Putamen (tissue), 1 donor: ENCODE data around the gene PRRT1B.
"Not testable (repeated sequence)": the region's sequence is repeated elsewhere in the genome, so short reads cannot be mapped to it uniquely, and the experiment has no call there.

Experiments
- DNase-seq: peaks from one replicate; pipeline ENCODE4 v3.0.0-alpha.2; 2016; ENCODE audit warnings: low spot score

PRRT1B gene

DNA sequence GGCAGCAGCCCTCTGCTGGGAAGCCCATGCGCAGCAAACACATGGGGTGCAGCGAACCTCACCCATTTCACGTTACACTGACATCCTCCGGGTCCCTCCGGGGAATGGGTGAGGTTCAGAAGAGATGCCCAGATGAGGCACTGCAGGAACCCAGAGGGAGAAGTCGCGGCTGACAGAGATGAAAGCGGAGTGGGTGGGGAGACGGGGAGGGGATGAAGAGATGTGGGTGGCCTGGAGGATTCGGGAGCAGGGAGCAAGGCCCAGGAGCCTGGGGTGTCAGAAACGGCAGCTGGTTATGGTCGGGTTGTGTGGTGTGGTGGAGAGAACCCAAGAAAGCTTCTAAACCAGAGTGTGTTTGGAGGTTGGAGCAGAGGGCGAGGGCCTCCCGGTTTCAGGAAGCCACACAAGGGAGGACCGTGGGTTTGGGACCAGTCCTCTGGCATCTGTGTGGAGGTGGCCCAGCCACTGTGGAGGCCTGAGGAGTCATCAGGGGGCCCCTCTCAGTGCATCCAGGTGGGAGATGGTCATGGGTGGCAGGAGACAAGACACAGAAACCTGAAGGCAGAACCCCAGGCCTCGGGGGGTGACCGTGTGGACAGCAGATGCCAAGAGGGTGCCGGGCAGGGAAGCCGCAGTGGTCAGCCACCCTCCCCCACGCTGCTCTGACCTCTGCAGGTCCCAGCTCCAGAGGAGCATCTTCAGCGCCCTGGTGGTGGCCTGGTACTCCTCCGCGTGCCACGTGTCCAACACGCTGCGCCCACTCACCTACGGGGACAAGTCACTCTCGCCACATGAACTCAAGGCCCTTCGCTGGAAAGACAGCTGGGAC, 22.9 kb upstream of the PRRT1B start:
- DNase-seq = no peak

DNA sequence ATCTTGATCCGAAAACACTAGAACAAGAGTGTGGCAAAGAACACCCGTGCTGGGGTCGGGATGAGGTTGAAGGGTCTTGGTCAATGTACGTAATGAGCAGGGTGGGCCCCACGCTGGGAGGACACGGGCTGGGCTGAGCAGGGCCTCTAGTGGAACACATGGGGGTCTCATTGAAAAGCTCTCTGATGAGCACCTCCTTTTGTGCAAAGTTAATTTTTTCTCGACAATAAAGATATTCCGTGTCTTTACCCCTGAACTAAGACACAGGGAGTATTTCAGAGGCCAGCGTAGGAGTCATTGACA, 22.3 kb upstream of the PRRT1B start:
- DNase-seq = no peak

- no peak for DNase-seq
Observed at GRCh38 chr9:131523451-131524435, 21.6 kb upstream of the PRRT1B start.

- no peak for DNase-seq
Observed at GRCh38 chr9:131524665-131525315, 20.5 kb upstream of the PRRT1B start.

DNA sequence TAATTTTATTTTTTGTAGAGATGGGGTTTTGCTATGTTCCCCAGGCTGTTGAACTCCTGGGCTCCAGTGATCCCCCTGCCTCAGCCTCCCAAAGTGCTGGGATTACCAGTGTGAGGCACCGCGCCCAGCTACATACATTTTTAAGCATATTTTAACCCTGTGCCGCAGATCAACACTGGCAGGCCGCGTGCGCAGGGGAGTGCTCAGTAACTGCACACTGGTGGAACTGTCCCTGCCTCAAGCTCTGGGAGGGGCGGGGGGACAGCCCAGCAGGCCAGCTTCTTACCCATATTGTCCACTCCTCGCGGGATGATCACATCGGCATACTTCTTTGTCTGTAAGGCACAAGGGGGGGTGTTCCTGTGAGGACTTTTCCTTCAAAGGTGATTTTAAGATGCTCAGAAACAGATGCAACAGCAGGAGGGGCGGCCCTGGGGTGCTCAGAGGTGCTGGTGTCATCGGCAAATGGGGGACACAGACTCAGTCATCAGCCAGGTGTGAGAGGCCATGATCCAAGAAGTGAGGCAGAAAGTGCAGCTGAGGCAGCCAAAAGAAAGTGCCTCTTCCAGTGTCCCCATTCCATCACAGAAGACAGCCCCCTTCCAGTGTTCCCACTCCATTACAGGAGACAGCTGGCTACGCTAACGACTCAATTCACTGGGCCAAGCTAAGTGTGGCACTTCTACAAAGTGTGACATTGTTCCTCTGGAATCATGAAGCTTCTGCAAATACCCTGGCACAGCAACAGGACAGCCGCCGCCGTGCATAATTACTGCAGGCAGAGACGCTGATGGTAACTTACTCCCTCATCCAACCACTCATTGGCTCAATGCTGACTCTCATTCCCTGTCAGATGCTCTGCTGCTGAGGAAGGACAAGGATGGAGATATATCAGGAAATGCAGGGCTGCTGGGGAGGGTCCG, 19.4 kb upstream of the PRRT1B start:
- DNase-seq = peak; percentile 70

- DNase-seq = no peak
Observed at GRCh38 chr9:131528186-131528585, 17.1 kb upstream of the PRRT1B start.

DNA sequence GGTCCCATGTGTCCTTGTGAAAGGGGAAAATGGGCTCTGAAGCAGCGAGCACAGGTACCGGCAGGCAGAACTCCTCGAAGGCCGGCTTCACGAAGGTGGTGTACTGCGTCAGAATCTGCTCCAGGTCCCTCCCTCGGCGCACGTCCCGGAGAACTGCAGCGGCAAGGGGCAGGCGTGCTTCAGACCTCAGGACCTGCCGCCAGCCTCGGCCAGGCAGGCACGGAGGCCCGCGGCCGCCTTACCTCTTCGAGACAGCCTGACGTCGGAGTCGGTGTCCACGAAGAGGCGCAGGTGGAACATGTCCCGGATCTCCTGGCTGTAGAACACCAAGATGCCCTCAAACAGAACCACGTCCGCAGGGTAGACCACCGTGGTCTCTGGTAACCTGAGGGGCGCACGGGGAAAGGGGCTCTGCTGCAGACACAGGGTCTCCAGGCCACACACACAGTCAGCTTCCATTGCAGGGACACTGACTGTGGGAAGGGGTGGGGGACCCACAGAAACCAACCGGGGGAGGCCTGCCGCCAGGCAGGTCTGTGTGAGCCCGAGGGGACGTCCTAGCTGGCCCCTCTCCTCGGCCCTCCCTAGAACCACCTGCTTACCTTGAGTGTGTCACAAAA, 16.3 kb upstream of the PRRT1B start:
- no peak for DNase-seq

DNA sequence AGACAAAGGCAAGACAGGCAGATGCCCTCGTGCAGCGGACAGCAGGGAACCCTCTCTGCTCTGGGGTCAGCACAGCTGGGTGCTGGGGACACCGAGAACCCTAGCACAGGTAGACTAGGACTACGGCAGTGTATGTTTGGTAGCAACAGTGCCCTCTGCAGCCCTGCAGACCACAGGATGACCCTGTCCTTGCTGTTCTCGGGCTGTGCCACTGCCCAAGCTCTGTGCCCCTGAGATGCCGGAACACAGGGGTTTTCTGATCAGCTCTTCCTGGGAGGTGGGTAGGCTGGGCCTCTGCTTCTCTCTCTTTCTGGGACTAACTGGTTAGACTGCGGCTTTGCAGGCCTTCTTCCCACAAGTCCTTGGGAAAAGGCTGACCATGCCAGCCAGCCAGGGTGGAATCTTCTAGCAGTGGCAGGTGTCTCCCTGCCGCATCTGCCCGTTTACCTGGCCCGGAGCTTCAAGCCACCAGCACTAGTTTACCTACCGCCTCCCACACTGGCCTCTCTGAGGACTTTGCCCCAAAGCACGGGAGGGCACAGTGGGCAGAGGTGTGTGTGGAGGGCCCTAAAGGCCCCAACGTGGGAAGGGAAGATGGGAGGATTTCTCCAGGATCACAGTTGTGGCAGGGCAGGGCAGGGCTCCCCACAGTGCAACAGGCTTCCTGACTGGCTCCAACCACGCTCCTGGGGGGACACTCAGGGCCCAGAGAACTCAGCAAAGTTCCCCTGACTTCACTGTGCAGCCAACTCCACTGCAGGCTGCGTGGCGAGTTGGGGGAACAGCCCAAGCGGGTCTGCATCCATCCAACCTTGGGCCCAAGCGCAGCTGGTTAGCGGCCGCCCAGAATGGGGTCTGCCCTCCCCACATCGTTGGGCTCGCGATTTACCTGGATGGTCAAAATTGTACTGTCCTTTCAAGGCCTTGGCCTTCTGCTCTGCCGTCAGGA, 15.5 kb upstream of the PRRT1B start:
- DNase-seq = no peak

GRCh38 chr9:131530546-131530919, 14.8 kb upstream of the PRRT1B start:
- DNase-seq = no peak

DNA sequence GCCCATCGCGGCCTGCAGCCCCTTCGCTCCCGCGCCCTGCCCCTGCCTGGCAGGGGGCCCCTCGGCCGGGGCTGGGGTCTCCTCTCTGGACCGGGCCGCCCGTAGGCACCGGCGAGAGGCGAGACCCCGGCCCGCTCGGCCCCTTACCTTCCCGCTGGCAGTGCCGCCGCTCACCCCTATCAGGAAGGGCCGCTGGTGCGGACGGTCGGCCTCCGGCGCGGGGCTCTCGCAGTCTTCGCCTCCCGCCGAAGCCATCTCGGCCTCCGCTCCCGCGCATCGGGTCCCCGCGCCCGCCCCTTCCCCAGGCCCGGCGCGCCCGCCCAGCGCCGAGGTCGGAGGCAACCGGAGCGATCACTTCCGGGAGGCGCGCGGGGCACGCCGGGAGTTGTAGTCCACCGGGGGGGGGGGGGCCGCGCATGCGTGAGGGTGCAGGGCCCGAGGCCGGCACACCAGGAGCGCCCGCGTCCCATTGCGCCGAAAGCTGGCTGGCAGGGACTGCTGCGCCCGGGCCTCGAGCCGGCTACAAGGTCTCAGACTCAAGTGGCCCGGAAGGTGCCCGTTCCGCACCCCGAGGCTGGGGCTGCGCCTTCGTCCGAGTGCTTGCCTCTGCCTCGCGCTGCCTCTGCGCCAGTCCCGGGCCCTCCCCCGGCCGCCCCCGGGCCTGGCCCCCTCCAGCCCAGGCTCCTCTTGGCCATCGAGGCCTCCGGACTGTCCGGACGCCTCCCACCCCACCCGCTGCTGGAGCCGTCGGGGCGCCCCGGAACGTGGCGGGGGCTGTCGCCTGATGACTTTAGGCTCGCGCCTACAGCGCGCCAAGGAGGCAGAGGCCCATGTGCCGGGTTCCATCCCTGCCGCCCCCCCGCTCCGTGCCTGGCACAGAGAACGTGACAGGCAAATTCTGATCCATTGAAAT, 14.1 kb upstream of the PRRT1B start, which contains the start of gene UCK1:
Gene UCK1 (minus strand): TSS at position 344 of the 913 bp plus-strand sequence. CDS start 89 bp downstream, at position 255.
- peak; percentile 84 for DNase-seq

DNA sequence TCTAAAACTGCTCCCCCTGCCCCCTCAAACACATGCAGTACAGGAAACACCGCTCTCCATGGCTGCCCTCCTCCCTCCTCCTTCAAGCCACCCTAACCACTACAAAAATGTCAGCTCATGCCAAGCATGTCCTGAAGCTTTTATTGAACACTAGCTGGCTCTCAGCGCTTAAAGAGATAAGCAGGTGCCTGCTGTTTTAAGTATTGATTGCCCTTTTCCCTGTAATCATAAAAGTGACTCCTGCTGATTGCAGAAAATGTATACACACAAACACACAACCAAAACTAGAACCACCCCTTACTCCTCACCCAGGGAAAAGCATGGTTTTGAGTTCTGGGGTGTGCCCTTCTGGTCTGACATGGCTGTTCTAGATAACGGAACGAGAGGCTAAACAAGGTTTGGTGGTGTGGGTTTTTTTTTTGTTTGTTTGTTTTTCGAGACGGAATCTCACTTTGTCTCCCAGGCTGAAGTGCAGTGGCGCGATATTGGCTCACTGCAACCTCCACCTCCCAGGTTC, 10.5 kb upstream of the PRRT1B start:
- DNase-seq = no peak

DNA sequence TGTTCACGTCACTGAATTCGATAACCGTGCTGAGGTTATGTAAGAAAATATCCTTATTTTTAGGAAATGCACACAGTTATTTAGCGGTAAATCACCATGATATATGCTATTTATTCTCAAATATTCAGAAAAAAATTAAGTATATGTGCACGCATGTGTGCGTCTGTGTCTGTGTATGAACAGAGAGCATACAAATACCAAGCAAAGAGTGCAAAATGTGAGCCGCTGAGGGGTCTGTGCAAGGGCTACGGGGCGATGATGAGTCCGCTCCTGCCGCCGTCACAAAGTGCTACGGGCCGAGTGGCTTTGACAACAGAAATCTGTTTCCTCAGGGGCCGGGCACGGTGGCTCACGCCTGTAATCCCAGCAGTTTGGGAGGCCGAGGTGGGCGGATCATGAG, 7.4 kb upstream of the PRRT1B start:
- no peak for DNase-seq

DNA sequence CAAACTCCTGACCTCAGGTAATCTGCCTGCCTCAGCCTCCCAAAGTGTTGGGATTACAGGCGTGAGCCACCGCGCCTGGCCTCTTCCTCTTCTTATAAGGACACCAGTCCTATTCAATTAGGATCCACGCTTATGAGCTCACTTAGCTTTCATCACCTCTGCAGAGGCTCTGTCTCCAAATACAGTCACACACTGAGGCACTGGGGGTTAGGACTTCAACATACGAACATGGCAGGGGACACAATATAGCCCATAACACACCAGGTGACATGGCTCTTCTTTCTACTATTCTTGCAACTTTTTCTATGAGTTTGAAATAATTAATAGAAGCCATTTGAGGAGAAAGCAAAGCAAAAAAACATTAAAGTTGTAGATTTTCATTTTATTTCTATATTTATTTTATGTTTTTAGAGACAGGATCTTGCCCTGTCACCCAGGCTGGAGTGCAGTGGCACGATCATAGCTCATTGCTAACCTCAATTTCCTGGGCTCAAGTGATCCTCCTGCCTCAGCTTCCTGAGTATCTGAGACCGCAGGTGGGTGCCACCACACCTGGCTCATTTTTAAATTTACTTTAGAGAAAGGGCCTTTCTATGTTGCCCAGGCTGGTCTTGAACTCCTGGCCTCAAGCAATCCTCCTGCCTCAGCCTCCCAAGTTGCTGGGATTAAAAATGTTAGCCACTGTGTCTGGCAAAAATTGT, 6.0 kb upstream of the PRRT1B start:
- no peak for DNase-seq

DNA sequence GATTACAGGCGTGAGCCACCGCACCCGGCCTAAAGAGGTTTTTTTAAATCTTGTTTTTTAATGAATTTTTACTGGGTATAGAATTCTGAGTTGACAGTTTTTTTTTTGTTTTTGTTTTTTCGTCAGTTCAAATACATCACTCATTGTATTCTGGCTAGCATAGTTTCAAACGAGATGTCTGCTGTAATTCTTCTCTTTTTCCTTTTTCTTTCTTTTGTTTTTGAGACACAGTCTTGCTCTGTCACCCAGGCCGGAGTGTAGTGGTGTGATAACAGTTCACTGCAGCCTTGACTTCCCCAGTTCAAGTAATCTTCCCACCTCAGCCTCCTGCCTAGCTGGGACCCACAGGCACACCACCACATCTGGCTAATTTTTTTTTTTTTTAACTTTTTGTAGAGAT, 2.2 kb upstream of the PRRT1B start:
- no peak for DNase-seq

DNA sequence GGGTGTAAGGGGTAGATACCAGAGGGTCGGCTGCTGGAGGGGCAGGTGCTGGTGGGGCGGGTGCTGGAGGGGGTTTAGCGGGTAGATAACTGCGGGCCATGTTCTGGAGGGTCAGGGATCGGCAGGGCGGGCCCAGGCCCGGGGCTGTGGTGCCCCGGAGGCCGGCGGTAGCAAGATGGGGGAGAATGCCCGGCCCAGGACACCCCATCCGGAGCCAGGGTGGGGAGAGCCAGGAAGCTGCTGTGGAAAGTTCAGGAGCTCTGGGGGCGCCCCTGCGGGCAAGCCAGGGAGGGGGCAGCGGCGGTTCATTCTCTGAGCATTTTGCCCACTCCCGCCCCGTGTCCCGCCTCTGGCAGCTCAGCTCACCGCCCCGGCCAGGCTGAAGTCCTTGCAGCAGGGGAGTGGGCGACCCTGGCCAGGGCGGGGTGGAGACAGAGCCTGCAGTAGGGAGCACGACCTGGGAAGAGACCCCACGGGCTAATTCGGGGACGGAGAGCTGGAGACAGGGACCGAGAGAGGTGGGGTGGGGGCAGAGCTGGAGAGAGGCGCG, 538 bp downstream of the PRRT1B start:
- no peak for DNase-seq

GRCh38 chr9:131546336-131547084, 1.2 kb downstream of the PRRT1B start:
- DNase-seq = no peak

DNA sequence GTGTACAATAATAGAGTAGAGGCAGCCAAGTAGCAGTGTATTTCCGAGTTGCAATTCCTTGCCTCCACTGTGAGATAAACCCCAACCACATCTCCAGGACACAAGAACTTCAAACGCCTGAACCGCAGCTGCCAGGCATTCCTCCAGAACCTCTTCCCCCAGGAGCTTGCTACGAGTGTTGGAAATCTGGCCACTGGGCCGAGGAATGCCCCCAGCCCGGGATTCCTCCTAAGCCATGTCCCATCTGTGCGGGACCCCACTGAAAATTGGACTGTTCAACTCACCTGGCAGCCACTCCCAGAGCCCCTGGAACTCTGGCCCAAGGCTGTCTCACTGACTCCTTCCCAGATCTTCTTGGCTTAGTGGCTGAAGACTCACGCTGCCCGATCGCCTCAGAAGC, 3.9 kb downstream of the PRRT1B start:
- DNase-seq = not testable (repeated sequence)
